ENCODE measurements around the gene CCDC112.

GRCh38 chr5:115262011-115262320, 34.5 kb downstream of the CCDC112 start:
- TF ChIP-seq KAT7 (CRISPR knock-in tag; IDR thresholded peaks at IDR 0.05; ENCODE audit: borderline replicate concordance) (no peak), POLR2AphosphoS5 (IDR thresholded peaks at IDR 0.05; ENCODE audit: low read depth, low read length) (no peak), CTCF (CRISPR knock-in tag; IDR thresholded peaks at IDR 0.05) (no peak)
